ENCODE measurements around the gene SLC35E1.

Gene SLC35E1

GRCh38 chr19:16596399-16596798, 24.2 kb upstream of the SLC35E1 start:
- DNase-seq, result no peak

GRCh38 chr19:16595097-16595496, 22.9 kb upstream of the SLC35E1 start:
- DNase-seq, result no peak

- no peak for DNase-seq
These were observed 22.5 kb upstream of the SLC35E1 start for GRCh38 chr19:16594681-16595091.

GRCh38 chr19:16594131-16594586, 21.9 kb upstream of the SLC35E1 start:
- no peak for DNase-seq

- DNase-seq, result no peak
These were observed 21.0 kb upstream of the SLC35E1 start for GRCh38 chr19:16593181-16593580.

GRCh38 chr19:16591803-16592556, 19.8 kb upstream of the SLC35E1 start:
- DNase-seq, result no peak

- DNase-seq, result no peak
These were observed 18.9 kb upstream of the SLC35E1 start for GRCh38 chr19:16590876-16591802.

- DNase-seq, result no peak
These were observed 17.7 kb upstream of the SLC35E1 start for GRCh38 chr19:16589917-16590316.

GRCh38 chr19:16588824-16589577, 16.8 kb upstream of the SLC35E1 start:
- no peak for DNase-seq

- no peak for DNase-seq
These were observed 15.9 kb upstream of the SLC35E1 start for GRCh38 chr19:16587833-16588823.

- no peak for DNase-seq
These were observed 15.0 kb upstream of the SLC35E1 start for GRCh38 chr19:16586991-16587832.

GRCh38 chr19:16586477-16586871, 14.3 kb upstream of the SLC35E1 start:
- DNase-seq, result no peak

- DNase-seq, result no peak
These were observed 13.7 kb upstream of the SLC35E1 start for GRCh38 chr19:16585808-16586476.

- DNase-seq, result no peak
These were observed 13.0 kb upstream of the SLC35E1 start for GRCh38 chr19:16585094-16585801.

GRCh38 chr19:16584248-16585093, 12.3 kb upstream of the SLC35E1 start:
- no peak for DNase-seq

- no peak for DNase-seq
These were observed 10.5 kb upstream of the SLC35E1 start for GRCh38 chr19:16582486-16583261.

GRCh38 chr19:16581971-16582343, 9.7 kb upstream of the SLC35E1 start:
- no peak for DNase-seq
